Activated T-helper 17 cell treated with anti-CD3 and anti-CD28 coated beads, Interleukin-2, amount 50 U/mL, for 72 hours (primary cell): Measurements from ENCODE around the gene RAPGEF3. TPM values are rescaled to one million over a fixed set of nuclear protein-coding genes. Genes with fewer than 3 reads are reported as not detected.

Source experiments
- ATAC-seq: fragments of 150-1000 bp; cut with Tn5 transposase; replicated peaks from 2 replicates; pipeline ENCODE4 v1.10.0; 2021; ENCODE audit warnings: mild to moderate bottlenecking, moderate library complexity
- H3K27ac Mint-ChIP-seq: one replicate; pipeline ENCODE4 v1.8.0; 2022; ENCODE audit warnings: mixed read lengths
- H3K27me3 Mint-ChIP-seq: one replicate; pipeline ENCODE4 v1.8.0; 2022; ENCODE audit warnings: mixed read lengths
- H3K36me3 Mint-ChIP-seq: one replicate; pipeline ENCODE4 v1.8.0; 2022; ENCODE audit warnings: low read depth, mild to moderate bottlenecking, mixed read lengths
- H3K4me1 Mint-ChIP-seq: one replicate; pipeline ENCODE4 v1.8.0; 2022; ENCODE audit warnings: mixed read lengths
- H3K4me3 Mint-ChIP-seq: one replicate; pipeline ENCODE4 v1.8.0; 2022; ENCODE audit warnings: mild to moderate bottlenecking, mixed read lengths
- H3K9me3 Mint-ChIP-seq: one replicate; pipeline ENCODE4 v1.8.0; 2022; ENCODE audit warnings: mixed read lengths
- total RNA-seq, 2 donors: library from RNA; stranded (reverse); gene quantifications; one replicate each; pipeline ENCODE4 v1.2.3, GENCODE V29; 2022

Gene RAPGEF3
- total RNA-seq, 2 donors from 2014 or later: 1.4 to 8.4 TPM

DNA sequence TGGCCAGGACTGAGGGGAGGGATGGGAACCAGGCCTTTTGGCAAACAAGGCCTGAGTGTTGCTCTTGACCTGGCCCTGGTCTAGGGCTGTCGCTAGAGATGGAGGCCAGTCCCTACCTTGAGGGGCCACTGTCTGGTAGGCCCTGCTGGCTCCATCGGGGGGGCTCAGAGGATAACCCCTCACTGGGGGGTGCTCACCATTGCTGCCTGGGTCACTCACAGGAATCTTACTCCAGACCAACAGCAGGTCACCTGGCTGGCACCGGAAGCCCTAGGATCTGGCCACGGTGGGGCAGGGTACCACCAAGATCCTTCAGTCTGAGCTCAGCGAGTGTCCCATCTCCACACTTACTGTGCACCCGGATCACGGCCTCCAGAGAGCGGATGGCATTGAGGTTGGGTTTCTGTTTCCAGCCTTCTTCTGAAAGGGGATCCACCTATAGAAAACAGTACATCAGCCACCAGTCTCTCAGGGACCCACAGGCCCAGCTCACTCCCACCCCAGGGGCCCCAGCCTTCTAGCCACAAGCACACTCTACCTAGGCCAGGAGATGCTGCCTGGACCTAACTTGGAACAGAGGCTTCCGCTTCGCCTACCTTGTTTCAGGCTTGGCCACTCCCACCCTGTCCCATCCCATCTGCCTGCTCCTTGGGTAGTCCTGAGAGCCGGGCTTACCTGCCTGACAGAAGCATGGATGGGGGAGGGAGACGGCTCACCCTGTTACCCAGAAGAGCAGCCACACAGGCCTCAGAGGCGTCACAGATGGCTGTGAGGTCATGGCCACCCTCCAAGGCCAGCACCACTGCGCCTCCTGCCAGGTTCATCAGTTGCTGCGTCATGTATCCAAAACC, 26.6 kb upstream of the RAPGEF3 start:
- peaks cover 92% of the 10 kb centered on the region for H3K36me3 Mint-ChIP-seq
- H3K4me3 Mint-ChIP-seq: no peak overlapping the region
- no peak for ATAC-seq
- no peaks in the 10 kb centered on the region for H3K9me3 Mint-ChIP-seq
- no peaks in the 10 kb centered on the region for H3K27me3 Mint-ChIP-seq
- peak overlapping the region; percentile 90 for H3K27ac Mint-ChIP-seq
- H3K4me1 Mint-ChIP-seq: peaks cover 8% of the 10 kb centered on the region

DNA sequence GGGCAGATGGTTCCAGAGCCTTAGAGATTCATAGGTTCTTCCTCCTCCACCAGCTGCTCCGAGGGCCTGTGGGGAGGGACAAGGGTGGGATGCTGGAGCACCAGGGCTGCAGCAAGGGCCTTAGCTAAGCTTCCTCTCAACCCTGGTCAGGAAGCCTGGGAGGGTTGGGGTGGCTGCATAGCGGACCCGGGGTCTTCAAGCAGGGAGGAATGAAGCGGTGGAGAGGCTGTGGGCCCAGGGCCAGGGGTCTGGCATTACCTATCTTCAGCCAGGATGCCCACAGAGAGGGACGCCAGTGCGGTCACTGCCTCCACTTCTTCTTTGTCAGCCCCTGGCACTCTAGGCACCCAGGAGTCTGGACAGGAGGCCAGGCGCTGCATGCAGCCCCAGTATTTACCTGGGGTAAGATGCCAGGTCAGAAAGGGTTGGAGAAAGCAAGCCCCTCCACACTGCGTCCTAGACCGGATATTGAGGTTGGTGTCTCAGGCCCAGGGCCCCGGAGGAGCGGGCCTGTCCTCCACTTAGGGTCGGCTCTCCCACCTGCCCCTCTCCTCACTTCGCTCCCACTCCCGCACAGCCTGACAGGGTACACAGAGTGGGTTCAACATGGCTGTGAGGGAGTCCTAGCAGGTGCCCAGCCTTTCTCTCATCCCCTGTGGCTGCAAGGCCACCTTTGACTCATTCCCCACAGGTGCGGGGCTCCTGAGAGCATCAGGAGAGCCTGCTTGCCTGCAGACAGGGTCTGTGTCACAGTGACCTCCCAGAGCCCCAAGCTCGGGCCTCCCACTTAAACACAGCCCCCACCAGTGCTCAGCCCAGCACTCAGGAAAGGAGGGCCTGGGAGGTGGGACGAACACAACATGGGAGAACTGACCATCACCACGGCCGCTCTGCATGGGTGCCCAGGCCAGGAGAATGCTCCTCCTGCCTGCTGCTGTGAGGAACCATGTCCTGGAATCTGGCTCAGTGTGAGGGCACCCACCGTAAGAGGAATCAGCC, 25.4 kb upstream of the RAPGEF3 start:
- Mint-ChIP-seq H3K27me3 (no peaks in the 10 kb centered on the region), H3K27ac (peak overlapping the region; percentile 90), H3K36me3 (peaks cover 82% of the 10 kb centered on the region), H3K4me3 (no peak overlapping the region), H3K9me3 (no peaks in the 10 kb centered on the region), H3K4me1 (peaks cover 11% of the 10 kb centered on the region)
- no peak for ATAC-seq

DNA sequence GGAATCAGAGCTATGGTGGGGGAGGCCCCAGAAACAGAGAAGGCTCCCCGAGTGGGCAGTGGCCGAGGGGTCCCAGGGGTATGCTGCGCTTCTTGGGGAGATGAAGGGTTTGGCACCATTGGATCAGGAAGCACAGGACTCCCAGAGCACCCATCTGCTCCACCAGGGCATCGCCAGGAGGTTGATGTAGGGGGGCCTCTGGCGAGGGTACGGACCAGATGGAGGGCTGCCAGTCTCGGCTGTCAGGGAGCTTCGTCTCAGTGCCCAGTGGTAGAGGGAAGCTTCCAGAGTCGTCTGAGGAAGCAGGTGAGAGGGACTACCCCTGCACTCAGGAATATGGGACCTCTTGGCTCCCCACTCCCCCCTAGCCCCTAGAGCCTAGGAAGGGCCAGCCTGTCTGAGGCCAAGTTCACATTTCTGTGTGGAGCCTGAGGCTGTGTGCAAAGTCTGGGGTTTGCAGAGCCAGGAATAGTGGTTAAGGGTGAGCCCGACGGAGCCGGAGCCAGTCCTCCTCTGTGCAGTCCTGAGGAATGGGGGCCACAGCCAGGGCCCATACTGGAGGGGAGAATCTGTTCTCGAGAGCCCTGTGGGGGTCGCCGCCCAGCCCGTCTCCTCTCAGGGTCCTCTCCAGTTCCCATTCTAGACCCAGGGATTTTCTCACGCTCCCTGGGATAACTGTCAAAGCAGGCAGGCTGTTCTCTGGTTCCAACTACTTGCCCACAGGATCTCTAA, 24.5 kb upstream of the RAPGEF3 start:
- Mint-ChIP-seq H3K4me1 (peaks cover 13% of the 10 kb centered on the region), H3K36me3 (peaks cover 73% of the 10 kb centered on the region), H3K27me3 (no peaks in the 10 kb centered on the region), H3K27ac (peak overlapping the region; percentile 70), H3K9me3 (no peaks in the 10 kb centered on the region), H3K4me3 (no peak overlapping the region)
- ATAC-seq: no peak

DNA sequence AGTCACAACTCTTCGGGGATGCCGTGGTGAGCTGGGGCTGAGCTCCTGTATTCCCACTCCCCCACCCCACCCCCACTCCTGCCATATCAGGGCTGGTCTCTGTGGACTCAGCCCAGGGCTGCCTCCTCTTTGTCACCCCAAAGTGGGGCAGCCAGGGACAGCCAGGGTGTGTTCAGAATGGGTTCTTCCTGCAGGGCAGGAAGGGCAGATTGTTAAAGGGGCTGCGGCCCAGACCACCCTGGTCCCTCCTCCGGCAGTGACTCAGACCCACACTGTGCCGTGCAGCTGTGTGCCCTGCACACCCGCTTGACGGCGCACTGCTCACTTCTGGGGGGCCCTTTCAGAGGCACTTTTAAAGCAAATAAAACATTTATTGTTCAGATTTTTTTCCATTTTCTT, 23.7 kb upstream of the RAPGEF3 start:
- H3K27me3 Mint-ChIP-seq: no peaks in the 10 kb centered on the region
- peaks cover 13% of the 10 kb centered on the region for H3K4me1 Mint-ChIP-seq
- peak overlapping the region; percentile 5 for H3K4me3 Mint-ChIP-seq
- no peaks in the 10 kb centered on the region for H3K9me3 Mint-ChIP-seq
- peaks cover 64% of the 10 kb centered on the region for H3K36me3 Mint-ChIP-seq
- peak overlapping the region; percentile 70 for H3K27ac Mint-ChIP-seq
- peak; percentile 4 for ATAC-seq

DNA sequence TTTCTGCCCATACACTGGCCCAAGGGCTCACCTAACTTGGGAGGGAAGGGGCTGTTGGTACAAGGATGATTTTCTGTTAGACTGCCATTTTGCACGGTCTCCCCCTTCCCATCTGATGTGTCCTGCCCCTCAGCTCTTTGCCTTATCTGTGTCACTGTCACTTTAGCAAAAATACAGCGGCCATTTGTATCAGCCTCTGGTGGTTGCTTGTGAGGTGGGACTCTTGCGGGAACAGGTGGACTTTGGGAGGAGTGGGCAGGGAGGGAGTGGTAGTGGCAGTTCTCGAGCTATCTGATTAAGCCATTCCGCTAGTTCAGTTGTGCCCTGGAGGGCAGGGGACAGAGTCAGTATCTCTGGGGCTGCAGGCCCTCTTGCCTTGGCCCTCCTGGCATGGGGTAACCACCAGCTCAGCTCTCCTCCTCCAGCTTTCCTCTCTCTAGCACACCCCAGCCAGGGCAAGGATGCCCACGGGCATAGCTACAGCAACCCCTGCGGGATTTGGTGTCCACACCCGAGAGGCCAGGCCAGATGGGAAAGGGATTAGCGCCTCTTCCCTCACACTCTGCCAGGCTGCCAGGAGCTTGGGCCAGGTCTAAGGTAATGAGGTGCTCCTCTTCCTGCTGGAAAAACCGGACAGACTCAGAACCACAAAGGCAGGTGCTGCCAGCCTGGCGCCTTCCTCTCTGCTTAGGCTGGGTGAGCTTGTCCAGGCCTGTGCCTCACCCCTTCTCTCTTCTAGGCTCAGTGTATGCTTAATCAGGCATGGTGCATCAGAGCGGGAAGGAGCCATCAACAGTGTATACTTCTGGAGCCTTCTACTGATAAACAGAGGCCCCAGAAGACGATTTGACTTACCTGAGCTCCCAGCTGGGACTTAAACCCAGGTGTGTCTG, 23.0 kb upstream of the RAPGEF3 start:
- H3K27ac Mint-ChIP-seq: peak overlapping the region; percentile 70
- H3K4me3 Mint-ChIP-seq: peak overlapping the region; percentile 5
- peak; percentile 20 for ATAC-seq
- H3K36me3 Mint-ChIP-seq: peaks cover 58% of the 10 kb centered on the region
- H3K27me3 Mint-ChIP-seq: no peaks in the 10 kb centered on the region
- H3K9me3 Mint-ChIP-seq: no peaks in the 10 kb centered on the region
- H3K4me1 Mint-ChIP-seq: peaks cover 13% of the 10 kb centered on the region

DNA sequence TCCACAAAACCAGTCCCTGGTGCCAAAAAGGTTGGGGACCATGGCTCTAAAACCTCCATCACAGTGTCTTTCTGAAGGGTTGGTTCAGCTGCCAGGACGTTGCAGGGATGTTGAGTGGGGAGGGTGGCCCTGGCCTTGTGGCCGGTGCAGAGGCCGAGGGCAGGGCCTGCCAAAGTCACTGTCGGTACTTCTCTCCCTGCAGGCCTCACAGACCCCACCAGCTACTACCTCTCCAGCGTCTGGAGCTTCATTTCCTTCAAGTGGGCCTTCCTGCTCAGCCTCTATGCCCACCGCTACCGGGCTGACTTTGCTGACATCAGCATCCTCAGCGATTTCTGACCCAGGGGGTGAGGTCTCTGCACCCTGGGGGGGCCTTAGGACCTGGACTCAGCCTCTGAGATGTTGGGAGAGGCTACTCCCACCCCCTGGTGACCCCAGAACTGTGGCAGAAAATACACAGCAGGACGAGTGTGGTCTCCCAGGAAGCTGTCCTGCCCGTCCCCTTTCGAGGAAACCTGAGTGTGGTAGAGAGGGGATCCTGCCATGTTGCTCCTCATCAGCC, 21.3 kb upstream of the RAPGEF3 start:
- peak overlapping the region; percentile 25 for H3K4me3 Mint-ChIP-seq
- H3K4me1 Mint-ChIP-seq: peaks cover 13% of the 10 kb centered on the region
- H3K27me3 Mint-ChIP-seq: no peaks in the 10 kb centered on the region
- peak overlapping the region; percentile 83 for H3K27ac Mint-ChIP-seq
- peaks cover 41% of the 10 kb centered on the region for H3K36me3 Mint-ChIP-seq
- ATAC-seq: peak; percentile 6
- H3K9me3 Mint-ChIP-seq: no peaks in the 10 kb centered on the region

DNA sequence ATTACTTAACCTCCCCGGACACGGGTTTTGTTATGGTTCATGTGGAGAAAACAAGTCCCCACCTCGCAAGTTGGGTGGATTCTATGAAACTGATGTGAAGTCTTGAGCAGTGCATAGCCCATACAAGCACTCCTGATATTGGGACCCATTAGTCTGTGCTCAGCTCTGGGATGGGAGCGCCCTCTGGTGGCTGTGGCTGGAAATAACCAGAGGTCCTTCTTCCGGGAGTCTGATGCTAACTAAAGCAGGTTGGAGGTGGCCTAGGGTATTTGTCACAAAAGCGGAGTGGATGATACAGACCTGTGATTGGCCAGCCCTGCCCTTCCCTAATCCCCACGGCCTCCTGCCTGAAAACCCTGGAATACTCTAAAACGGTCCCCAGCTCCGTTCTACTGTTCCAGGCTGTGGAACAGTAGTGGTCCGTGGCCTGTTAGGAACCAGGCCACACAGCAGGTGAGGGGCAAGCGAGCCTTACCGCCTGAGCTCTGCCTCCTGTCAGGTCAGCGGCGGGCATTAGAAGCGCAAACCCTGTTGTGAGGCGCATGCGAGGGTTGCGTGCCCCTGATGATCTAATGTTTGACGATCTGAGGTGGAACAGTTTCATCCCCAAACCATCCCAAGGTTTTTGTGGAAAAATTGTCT, 20.7 kb upstream of the RAPGEF3 start:
- ATAC-seq: peak; percentile 79
- H3K27ac Mint-ChIP-seq: peak overlapping the region; percentile 83
- peaks cover 13% of the 10 kb centered on the region for H3K4me1 Mint-ChIP-seq
- no peaks in the 10 kb centered on the region for H3K9me3 Mint-ChIP-seq
- peaks cover 35% of the 10 kb centered on the region for H3K36me3 Mint-ChIP-seq
- H3K27me3 Mint-ChIP-seq: no peaks in the 10 kb centered on the region
- H3K4me3 Mint-ChIP-seq: peak overlapping the region; percentile 25

DNA sequence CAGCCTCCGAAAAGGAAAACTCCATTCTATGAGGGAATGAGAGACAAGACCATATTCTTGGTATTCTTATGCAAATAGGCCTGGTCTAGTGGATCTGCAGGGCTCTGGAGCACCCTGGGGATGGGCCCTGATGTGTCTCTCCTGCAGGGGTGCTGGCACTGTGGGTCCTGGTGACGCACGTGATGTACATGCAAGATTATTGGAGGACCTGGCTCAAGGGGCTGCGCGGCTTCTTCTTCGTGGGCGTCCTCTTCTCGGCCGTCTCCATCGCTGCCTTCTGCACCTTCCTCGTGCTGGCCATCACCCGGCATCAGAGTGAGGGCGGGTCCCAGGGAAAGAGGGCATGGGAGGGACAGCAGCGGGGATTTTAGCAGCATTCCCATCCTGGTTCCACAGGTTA, 20.2 kb upstream of the RAPGEF3 start:
- Mint-ChIP-seq H3K27ac (peak overlapping the region; percentile 83), H3K9me3 (no peaks in the 10 kb centered on the region), H3K27me3 (no peaks in the 10 kb centered on the region), H3K4me1 (peaks cover 13% of the 10 kb centered on the region), H3K36me3 (peaks cover 30% of the 10 kb centered on the region), H3K4me3 (peak overlapping the region; percentile 25)
- no peak for ATAC-seq

DNA sequence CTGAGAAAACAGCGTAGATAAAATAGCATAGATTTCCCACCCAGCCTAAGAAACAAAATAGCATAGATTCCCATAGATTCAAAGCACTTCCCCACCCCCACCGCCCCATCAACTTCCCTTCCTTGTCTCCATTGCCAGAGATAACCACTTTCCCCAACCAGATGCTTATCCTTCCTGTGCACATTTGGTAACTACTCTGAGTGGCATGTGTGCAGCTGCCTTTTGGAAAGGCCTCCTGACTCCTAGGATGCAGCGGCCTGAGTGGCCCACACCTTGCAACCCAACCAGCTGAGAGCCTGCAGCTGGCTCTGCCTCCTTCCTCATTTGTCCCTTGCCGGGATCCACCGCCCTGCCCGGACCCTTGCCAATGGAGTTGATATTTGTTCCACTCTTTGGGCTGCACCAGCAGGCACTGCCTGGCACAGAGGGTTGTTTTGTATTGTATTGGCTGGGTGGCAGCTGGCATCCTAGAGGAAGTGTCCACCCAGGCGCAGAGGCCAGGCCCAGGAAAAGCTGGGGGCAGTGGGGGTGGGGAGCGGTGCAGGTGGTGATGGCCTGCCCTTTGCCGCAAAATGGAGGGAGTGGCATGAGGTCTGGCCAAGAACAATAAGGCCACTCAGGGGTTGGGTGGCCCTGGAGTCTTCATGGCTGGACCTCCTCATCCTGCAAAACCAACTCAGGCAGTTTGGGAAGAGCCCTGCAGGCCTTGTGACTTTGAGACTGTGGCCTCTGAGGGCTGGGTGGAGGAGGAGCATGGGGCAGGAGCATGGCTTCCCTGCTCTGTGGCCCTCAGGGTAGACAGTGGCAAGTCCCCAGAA, 19.3 kb upstream of the RAPGEF3 start:
- Mint-ChIP-seq H3K4me1 (peaks cover 13% of the 10 kb centered on the region), H3K4me3 (no peak overlapping the region), H3K36me3 (peaks cover 23% of the 10 kb centered on the region), H3K27me3 (no peaks in the 10 kb centered on the region), H3K27ac (peak overlapping the region; percentile 40), H3K9me3 (no peaks in the 10 kb centered on the region)
- ATAC-seq: no peak

DNA sequence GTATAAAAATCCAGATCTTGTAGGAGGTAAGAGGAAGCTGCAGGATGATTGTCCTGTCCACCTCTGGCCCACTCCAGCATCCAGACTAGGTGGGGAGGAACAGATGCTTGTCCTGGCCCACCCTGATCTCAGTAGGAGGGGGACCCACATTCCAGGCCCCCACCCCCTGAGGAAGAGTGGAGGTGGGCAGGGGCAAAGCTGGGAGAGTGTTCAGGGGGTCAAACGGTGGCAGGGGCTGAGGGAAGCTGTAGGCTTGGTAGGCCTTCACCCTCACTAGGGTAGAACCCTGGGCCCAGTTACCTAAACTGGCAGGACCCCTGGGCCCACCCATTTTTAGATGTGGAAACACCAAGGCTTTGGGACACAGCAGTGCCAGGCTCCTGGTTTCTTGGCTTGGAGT, 18.5 kb upstream of the RAPGEF3 start:
- H3K4me1 Mint-ChIP-seq: peaks cover 9% of the 10 kb centered on the region
- H3K9me3 Mint-ChIP-seq: no peaks in the 10 kb centered on the region
- no peak overlapping the region for H3K4me3 Mint-ChIP-seq
- peaks cover 16% of the 10 kb centered on the region for H3K36me3 Mint-ChIP-seq
- peak overlapping the region; percentile 40 for H3K27ac Mint-ChIP-seq
- no peaks in the 10 kb centered on the region for H3K27me3 Mint-ChIP-seq
- ATAC-seq: no peak

DNA sequence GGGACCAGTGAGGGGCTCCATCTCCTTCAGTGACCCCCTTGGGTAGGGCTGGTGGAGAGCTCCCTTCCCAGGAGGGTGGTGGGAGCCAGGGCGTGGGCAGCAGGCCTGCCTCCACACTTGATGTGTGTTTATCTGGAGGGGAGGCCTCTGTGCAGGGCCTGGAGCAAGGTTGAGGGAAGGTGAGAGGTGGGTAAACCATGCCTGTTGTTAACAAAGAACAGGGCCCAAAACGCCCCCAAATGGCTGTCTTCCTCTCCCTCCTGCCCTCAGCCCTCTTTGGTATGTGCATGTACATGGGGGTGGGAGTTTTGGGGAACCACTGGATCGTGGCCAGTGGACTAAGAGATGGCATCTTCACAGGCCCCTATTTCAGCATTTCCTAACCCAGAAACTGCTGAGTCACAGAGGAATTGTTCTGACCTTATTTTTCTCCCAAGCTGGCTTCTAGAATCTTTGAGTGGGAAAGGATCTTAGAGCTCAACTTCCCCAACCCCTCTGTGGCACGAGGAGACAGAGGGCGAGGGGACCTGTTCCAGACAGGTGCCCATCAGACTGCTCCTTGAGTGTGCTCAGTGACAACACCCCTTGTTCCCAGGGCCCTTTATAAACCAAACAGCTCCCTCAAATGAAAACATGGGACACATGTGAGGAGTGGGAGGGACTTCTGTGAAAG, 17.9 kb upstream of the RAPGEF3 start:
- no peaks in the 10 kb centered on the region for H3K9me3 Mint-ChIP-seq

More for the DNA sequence above, 17.9 kb upstream of the RAPGEF3 start:
- Mint-ChIP-seq H3K36me3 (peaks cover 12% of the 10 kb centered on the region), H3K4me3 (no peak overlapping the region), H3K27ac (peak overlapping the region; percentile 40), H3K27me3 (no peaks in the 10 kb centered on the region), H3K4me1 (peaks cover 5% of the 10 kb centered on the region)
- ATAC-seq: no peak
